Cardiac muscle cell (in vitro differentiated cells and primary cell): ENCODE measurements around the gene AKAP8L. TPM values are rescaled to one million over a fixed set of nuclear protein-coding genes. Genes with fewer than 3 reads are reported as not detected.

ENCODE experiments used
- DNase-seq, 2 donors: peaks; one replicate each; pipeline versions ENCODE4 v3.0.0 to v3.0.0-alpha.2; 2010 to 2017; ENCODE audit warnings: low read depth in 1 of 2, low spot score in 1 of 2
- H3K27ac ChIP-seq: fragments of 200-600 bp; sonication (generic); 2 replicates; pipeline ENCODE4 v1.5.1; 2016
- H3K27me3 ChIP-seq: fragments of 200-600 bp; sonication (generic); 2 replicates; pipeline ENCODE4 v1.6.0; 2016; ENCODE audit warnings: control low read depth
- H3K36me3 ChIP-seq: fragments of 200-600 bp; sonication (generic); 2 replicates; pipeline ENCODE4 v1.5.1; 2016; ENCODE audit warnings: control low read depth
- H3K4me1 ChIP-seq: fragments of 200-600 bp; sonication (generic); 2 replicates; pipeline ENCODE4 v1.8.1; 2017; ENCODE audit warnings: low read depth, mild to moderate bottlenecking, mixed run types
- H3K4me3 ChIP-seq: fragments of 200-600 bp; sonication (generic); 2 replicates; pipeline ENCODE4 v1.5.1; 2016; ENCODE audit warnings: mild to moderate bottlenecking
- H3K9me3 ChIP-seq: fragments of 200-600 bp; sonication (generic); 2 replicates; pipeline ENCODE4 v1.5.1; 2017; ENCODE audit warnings: low read depth, mild to moderate bottlenecking, control low read depth
- CTCF ChIP-seq: IDR thresholded peaks from 2 replicates; pipeline ENCODE4 v1.5.1; 2012; ENCODE audit warnings: low read depth, mild to moderate bottlenecking, low read length
- polyA plus RNA-seq: library from polyadenylated mRNA; unstranded; fragments of >200 nt; fragmentation: Nextera tagmentation; extraction: Ambion mirVana; gene quantifications from 2 replicates; pipeline ENCODE4 v1.2.1, GENCODE V29; 2016
- total RNA-seq: library from RNA; depleted of rRNA; stranded (reverse); fragments of >200 nt; gene quantifications from 2 replicates; pipeline ENCODE4 v1.2.3, GENCODE V29; 2016

AKAP8L gene
- total and polyA plus RNA-seq, 2 experiments from 2014 or later: 235 to 410 TPM

- no peak for TF ChIP-seq CTCF
- no peaks in the 10 kb centered on the region for H3K9me3 ChIP-seq
- H3K4me1 ChIP-seq: peaks cover 7% of the 10 kb centered on the region
- no peaks in the 10 kb centered on the region for H3K27me3 ChIP-seq
- peak; percentile 8 to 20 for DNase-seq
- peaks cover 5% of the 10 kb centered on the region for H3K36me3 ChIP-seq
- H3K27ac ChIP-seq: peak overlapping the region; percentile 92
- H3K4me3 ChIP-seq: peak overlapping the region; percentile 96
These were observed 13.3 kb upstream of the AKAP8L start for GRCh38 chr19:15432018-15432494.

- Histone ChIP-seq H3K4me3 (peak overlapping the region; percentile 96), H3K4me1 (peaks cover 7% of the 10 kb centered on the region), H3K9me3 (no peaks in the 10 kb centered on the region), H3K36me3 (peaks cover 7% of the 10 kb centered on the region), H3K27ac (peak overlapping the region; percentile 92), H3K27me3 (no peaks in the 10 kb centered on the region)
- no peak for DNase-seq
- no peak for TF ChIP-seq CTCF
These were observed 12.7 kb upstream of the AKAP8L start for GRCh38 chr19:15431396-15432017.

GRCh38 chr19:15430526-15431120 lies 11.8 kb upstream of the AKAP8L start:
- peaks cover 13% of the 10 kb centered on the region for H3K36me3 ChIP-seq
- H3K27ac ChIP-seq: no peak overlapping the region
- H3K4me3 ChIP-seq: no peak overlapping the region
- no peak for DNase-seq
- no peak for TF ChIP-seq CTCF
- no peaks in the 10 kb centered on the region for H3K9me3 ChIP-seq
- no peaks in the 10 kb centered on the region for H3K27me3 ChIP-seq
- peaks cover 7% of the 10 kb centered on the region for H3K4me1 ChIP-seq

- peaks cover 15% of the 10 kb centered on the region for H3K36me3 ChIP-seq
- H3K4me3 ChIP-seq: no peak overlapping the region
- no peak overlapping the region for H3K27ac ChIP-seq
- DNase-seq: no peak
- H3K27me3 ChIP-seq: no peaks in the 10 kb centered on the region
- no peaks in the 10 kb centered on the region for H3K9me3 ChIP-seq
- no peak for TF ChIP-seq CTCF
- peaks cover 7% of the 10 kb centered on the region for H3K4me1 ChIP-seq
These were observed 11.2 kb upstream of the AKAP8L start for GRCh38 chr19:15429825-15430467.

GRCh38 chr19:15428956-15429824 lies 10.4 kb upstream of the AKAP8L start:
- Histone ChIP-seq H3K9me3 (no peaks in the 10 kb centered on the region), H3K27ac (no peak overlapping the region), H3K4me3 (no peak overlapping the region), H3K4me1 (peaks cover 7% of the 10 kb centered on the region), H3K36me3 (peaks cover 22% of the 10 kb centered on the region), H3K27me3 (no peaks in the 10 kb centered on the region)
- TF ChIP-seq CTCF: no peak
- no peak for DNase-seq
